ENCODE measurements around the gene NLRC5.

DNA sequence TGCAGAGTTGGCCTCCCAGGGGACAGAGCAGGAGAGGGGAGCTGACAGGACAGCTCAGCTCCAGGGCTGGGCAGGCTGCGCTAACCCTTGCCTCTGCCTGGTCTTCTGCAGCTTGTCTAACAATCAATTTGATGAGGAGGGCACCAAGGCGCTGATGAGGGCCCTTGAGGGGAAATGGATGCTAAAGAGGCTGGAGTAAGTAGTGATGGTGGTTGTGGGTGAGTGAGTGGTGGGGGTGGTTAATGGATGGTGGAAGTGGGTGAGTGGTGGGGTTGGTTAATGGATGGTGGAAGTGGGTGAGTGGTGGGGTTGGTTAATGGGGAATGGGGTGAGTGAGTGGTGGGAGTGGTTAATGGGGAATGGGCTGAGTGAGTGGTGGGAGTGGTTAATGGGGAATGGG is 81.1 kb downstream of the NLRC5 start:
- TF ChIP-seq, protein P1, sequence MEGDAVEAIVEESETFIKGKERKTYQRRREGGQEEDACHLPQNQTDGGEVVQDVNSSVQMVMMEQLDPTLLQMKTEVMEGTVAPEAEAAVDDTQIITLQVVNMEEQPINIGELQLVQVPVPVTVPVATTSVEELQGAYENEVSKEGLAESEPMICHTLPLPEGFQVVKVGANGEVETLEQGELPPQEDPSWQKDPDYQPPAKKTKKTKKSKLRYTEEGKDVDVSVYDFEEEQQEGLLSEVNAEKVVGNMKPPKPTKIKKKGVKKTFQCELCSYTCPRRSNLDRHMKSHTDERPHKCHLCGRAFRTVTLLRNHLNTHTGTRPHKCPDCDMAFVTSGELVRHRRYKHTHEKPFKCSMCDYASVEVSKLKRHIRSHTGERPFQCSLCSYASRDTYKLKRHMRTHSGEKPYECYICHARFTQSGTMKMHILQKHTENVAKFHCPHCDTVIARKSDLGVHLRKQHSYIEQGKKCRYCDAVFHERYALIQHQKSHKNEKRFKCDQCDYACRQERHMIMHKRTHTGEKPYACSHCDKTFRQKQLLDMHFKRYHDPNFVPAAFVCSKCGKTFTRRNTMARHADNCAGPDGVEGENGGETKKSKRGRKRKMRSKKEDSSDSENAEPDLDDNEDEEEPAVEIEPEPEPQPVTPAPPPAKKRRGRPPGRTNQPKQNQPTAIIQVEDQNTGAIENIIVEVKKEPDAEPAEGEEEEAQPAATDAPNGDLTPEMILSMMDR (IDR thresholded peaks at IDR 0.05; ENCODE audit: low read length) = no peak
- no peak for TF ChIP-seq EZH2 (IDR thresholded peaks at IDR 0.05; ENCODE audit: borderline replicate concordance, low read length)

Data from OCI-LY1 (cell line).